DMS114 treated with DMSO at 0.1 percent for 48 hours (cell line): ENCODE results near the gene BRINP2.
"Not testable (repeated sequence)": the region's sequence is repeated elsewhere in the genome, so short reads cannot be mapped to it uniquely, and the experiment has no call there.

Source experiments
- DNase-seq: peaks from one replicate; lab custom pipeline; 2025; ENCODE audit not compliant: unreplicated experiment; lab: John Stamatoyannopoulos, UW

BRINP2 gene

DNA sequence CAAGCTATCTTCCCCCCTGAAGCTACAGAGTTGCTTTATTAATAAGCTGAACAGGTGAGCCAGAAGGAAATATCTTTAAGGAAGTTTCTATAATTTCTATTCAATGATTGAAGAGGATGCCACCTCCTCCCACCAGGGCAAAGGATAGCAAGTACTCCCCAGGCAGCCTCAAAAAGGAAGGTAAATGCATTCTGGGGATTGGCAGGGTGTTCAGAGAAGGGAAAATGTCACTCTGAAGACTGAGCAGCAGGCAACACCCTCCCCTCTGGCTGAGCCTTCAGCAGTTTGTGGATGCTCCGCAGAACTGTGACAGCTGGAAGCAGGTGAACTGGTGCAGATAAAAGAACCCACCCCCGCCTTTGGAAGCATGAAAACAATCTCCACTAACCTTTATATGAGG lies 140.8 kb downstream of the BRINP2 start:
- DNase-seq, result no peak

DNA sequence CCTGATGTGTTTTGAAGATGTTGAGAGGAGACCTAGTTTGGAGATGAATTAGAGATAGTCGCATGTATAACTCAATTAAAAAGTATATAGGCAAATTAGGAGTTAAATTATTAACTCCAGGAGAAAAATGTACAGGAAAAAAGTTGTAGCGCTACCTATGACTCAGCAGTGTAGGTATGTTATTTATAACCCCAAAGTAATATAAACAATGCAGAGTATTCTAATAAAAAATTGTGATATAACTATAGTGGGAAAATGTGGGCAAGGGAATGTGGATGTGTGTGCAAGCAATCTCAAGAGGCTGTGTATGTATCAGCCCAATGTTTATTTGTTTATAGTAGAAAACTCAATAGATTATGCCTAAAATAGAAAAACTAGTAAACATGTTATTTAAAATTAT lies 144.5 kb downstream of the BRINP2 start:
- DNase-seq, result no peak

DNA sequence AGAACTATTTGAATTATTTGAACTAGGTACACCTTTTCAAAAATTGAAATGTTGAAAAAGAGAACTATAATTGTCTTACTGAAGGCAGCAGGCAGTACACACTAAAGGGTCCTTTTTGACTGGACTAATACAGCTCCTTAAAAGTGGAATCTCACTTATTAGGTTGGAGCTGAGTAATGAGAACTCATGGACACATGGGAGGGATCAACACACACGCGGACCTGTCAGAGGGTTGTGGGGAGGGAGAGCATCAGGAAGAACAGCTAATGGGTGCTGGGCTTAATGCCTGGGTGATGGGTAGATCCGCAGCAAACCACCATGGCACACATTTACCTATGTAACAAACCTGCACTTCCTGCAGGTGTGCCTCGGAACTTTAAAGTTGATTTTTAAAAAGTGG lies 145.0 kb downstream of the BRINP2 start:
- DNase-seq, result no peak

DNA sequence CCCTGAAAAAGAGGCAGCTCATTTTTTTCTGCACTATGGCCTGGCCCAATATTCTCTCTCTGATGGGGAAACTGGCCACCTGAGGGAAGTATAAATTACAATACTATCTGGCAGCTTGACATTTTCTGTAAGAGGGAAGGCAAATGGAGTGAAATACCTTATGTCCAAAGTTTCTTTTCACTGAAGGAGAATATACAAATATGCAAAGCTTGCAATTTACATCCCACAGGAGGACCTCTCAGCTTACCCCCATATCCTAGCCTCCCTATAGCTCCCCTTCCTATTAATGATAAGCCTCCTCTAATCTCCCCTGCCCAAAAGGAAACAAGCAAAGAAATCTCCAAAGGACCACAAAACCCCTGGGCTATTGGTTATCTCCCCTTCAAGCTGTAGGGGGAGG lies 150.7 kb downstream of the BRINP2 start:
- DNase-seq, result not testable (repeated sequence)

DNA sequence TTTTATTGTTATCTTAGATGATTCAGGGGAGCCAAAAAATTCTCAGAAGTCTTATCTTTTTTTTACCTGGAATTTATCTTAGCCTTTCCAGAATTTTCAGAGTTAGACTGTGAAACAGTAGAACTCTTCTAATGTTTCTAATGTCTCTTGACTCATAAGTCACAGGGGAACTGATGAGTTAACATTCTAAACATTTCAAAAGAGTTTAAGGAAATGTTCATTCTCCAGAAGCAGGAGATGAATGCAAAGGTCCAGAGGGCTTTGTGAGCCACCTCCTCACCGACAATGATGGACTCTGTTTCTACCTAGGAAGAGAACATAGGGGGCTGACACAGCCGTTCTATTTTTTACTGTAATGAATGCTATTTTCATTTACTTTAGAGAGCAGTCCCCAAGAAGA lies 157.5 kb downstream of the BRINP2 start:
- no peak for DNase-seq

DNA sequence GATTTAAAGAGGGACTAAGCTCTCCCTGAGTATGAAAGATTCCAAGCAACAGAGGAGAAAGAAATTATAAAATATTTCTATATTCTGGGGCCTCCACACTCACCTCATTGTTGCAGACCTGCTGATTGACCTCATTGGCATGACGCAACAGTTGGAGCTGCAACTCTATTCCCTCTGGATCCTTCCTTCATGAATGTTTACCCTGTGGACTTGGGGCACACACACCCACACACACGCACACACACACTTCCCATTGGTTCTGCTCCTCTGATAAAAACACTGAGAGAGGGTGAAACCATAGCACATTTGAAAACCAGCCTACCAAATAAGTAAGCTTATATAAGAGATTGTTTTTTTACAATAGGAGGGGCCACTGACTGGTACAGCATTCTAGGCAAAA lies 159.1 kb downstream of the BRINP2 start:
- DNase-seq, result no peak
